ENCODE measurements around the gene RPL39L. TPM values are rescaled to one million over a fixed set of nuclear protein-coding genes. Genes with fewer than 3 reads are reported as not detected.
A peak's percentile ranks its signal among the peaks of the same experiment; 100 is the strongest.
"Not testable (repeated sequence)": the region's sequence is repeated elsewhere in the genome, so short reads cannot be mapped to it uniquely, and the experiment has no call there.

The RPL39L gene
- total RNA-seq, 1 experiment from 2014 or later = 142 TPM

- not testable (repeated sequence) for H3K4me3 ChIP-seq (ENCODE audit: low read length); H3K27me3 ChIP-seq (ENCODE audit: low read length); H3K9ac ChIP-seq (ENCODE audit: low read length); H2AFZ ChIP-seq (ENCODE audit: low read length); H4K20me1 ChIP-seq (ENCODE audit: insufficient read depth, low read depth, low read length); DNase-seq; H3K4me2 ChIP-seq (ENCODE audit: low read depth, low read length, poor library complexity, severe bottlenecking); H3K9me2 ChIP-seq (replicated peaks; ENCODE audit: insufficient read depth, low read length); H3K9me3 ChIP-seq (ENCODE audit: low read length); H3K27ac ChIP-seq (ENCODE audit: low read length)
- Histone ChIP-seq H3K4me1 (ENCODE audit: low read length) (peaks cover 18% of the 10 kb centered on the region), H3K79me2 (ENCODE audit: low read length) (peaks cover 61% of the 10 kb centered on the region), H3K36me3 (ENCODE audit: insufficient read depth, low read length) (peaks cover 31% of the 10 kb centered on the region)
Measured at GRCh38 chr3:187135172-187135690, 4.1 kb downstream of the RPL39L start.

- peak; percentile 58 for DNase-seq
- H3K9ac ChIP-seq (ENCODE audit: low read length); H3K27ac ChIP-seq (ENCODE audit: low read length); H3K9me2 ChIP-seq (replicated peaks; ENCODE audit: insufficient read depth, low read length); H3K4me2 ChIP-seq (ENCODE audit: low read depth, low read length, poor library complexity, severe bottlenecking); H3K9me3 ChIP-seq (ENCODE audit: low read length); H3K4me3 ChIP-seq (ENCODE audit: low read length); H2AFZ ChIP-seq (ENCODE audit: low read length); H4K20me1 ChIP-seq (ENCODE audit: insufficient read depth, low read depth, low read length); H3K27me3 ChIP-seq (ENCODE audit: low read length); H3K4me1 ChIP-seq (ENCODE audit: low read length): not testable (repeated sequence)
- Histone ChIP-seq H3K36me3 (ENCODE audit: insufficient read depth, low read length) (peaks cover 40% of the 10 kb centered on the region), H3K79me2 (ENCODE audit: low read length) (peaks cover 73% of the 10 kb centered on the region)
Measured at GRCh38 chr3:187133181-187133580, 6.1 kb downstream of the RPL39L start.

DNA sequence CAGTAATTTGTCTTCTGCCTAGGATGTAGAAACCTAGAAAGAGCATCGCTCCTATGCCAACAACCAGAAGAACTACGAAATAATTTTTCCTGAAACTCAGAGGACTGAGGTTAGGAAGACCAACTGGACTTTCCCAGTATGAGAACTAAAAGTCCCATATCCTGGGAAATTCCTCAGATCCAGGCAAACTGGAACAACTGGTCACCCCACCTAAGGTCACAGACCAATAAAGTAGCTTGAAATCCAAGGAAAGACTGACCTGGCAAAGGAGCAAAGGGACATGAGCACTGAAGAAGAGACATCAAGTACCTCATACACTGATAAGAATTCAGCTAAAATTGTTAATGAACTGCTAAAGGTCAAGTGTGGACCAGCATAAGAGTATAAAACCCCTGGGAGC is 6.6 kb downstream of the RPL39L start:
- Histone ChIP-seq H3K4me3 (ENCODE audit: low read length) (no peak overlapping the region), H3K9ac (ENCODE audit: low read length) (no peak overlapping the region), H3K27me3 (ENCODE audit: low read length) (no peaks in the 10 kb centered on the region), H3K4me1 (ENCODE audit: low read length) (peaks cover under 1% of the 10 kb centered on the region; the same call in 1 of the 2 replicates), H3K4me2 (ENCODE audit: low read depth, low read length, poor library complexity, severe bottlenecking) (no peak overlapping the region), H3K79me2 (ENCODE audit: low read length) (peaks cover 72% of the 10 kb centered on the region), H3K27ac (ENCODE audit: low read length) (no peak overlapping the region), H3K36me3 (ENCODE audit: insufficient read depth, low read length) (peaks cover 44% of the 10 kb centered on the region), H4K20me1 (ENCODE audit: insufficient read depth, low read depth, low read length) (no peaks in the 10 kb centered on the region), H3K9me2 (replicated peaks; ENCODE audit: insufficient read depth, low read length) (no peaks in the 10 kb centered on the region), H2AFZ (ENCODE audit: low read length) (no peak overlapping the region), H3K9me3 (ENCODE audit: low read length) (no peaks in the 10 kb centered on the region; the same call in 1 of the 2 replicates)
- no peak for DNase-seq

- H3K4me1 ChIP-seq (ENCODE audit: low read length) = no peaks in the 10 kb centered on the region
- H3K27me3 ChIP-seq (ENCODE audit: low read length) = no peaks in the 10 kb centered on the region
- no peaks in the 10 kb centered on the region for H3K9me2 ChIP-seq (replicated peaks; ENCODE audit: insufficient read depth, low read length)
- H3K9ac ChIP-seq (ENCODE audit: low read length) = no peak overlapping the region
- no peak overlapping the region for H3K4me3 ChIP-seq (ENCODE audit: low read length)
- H3K4me2 ChIP-seq (ENCODE audit: low read depth, low read length, poor library complexity, severe bottlenecking) = no peak overlapping the region
- no peak overlapping the region for H3K27ac ChIP-seq (ENCODE audit: low read length)
- no peak overlapping the region for H2AFZ ChIP-seq (ENCODE audit: low read length)
- no peaks in the 10 kb centered on the region for H4K20me1 ChIP-seq (ENCODE audit: insufficient read depth, low read depth, low read length)
- no peak for DNase-seq
- H3K79me2 ChIP-seq (ENCODE audit: low read length) = peaks cover 74% of the 10 kb centered on the region
- H3K9me3 ChIP-seq (ENCODE audit: low read length) = no peaks in the 10 kb centered on the region; the same call in 1 of the 2 replicates
- peaks cover 49% of the 10 kb centered on the region for H3K36me3 ChIP-seq (ENCODE audit: insufficient read depth, low read length)
Measured at GRCh38 chr3:187131981-187132380, 7.3 kb downstream of the RPL39L start.

- Histone ChIP-seq H3K9me2 (replicated peaks; ENCODE audit: insufficient read depth, low read length) (no peaks in the 10 kb centered on the region), H3K27ac (ENCODE audit: low read length) (no peak overlapping the region), H3K79me2 (ENCODE audit: low read length) (peaks cover 78% of the 10 kb centered on the region), H3K27me3 (ENCODE audit: low read length) (no peaks in the 10 kb centered on the region), H3K9me3 (ENCODE audit: low read length) (no peaks in the 10 kb centered on the region; the same call in 1 of the 2 replicates), H3K4me2 (ENCODE audit: low read depth, low read length, poor library complexity, severe bottlenecking) (no peak overlapping the region), H3K9ac (ENCODE audit: low read length) (no peak overlapping the region), H4K20me1 (ENCODE audit: insufficient read depth, low read depth, low read length) (no peaks in the 10 kb centered on the region), H3K36me3 (ENCODE audit: insufficient read depth, low read length) (peaks cover 50% of the 10 kb centered on the region), H2AFZ (ENCODE audit: low read length) (no peak overlapping the region), H3K4me1 (ENCODE audit: low read length) (peaks cover 1% of the 10 kb centered on the region), H3K4me3 (ENCODE audit: low read length) (no peak overlapping the region)
- no peak for DNase-seq
Measured at GRCh38 chr3:187130346-187131066, 8.8 kb downstream of the RPL39L start.

GRCh38 chr3:187125319-187126031 is 13.8 kb downstream of the RPL39L start:
- Histone ChIP-seq H3K9me2 (replicated peaks; ENCODE audit: insufficient read depth, low read length) (no peaks in the 10 kb centered on the region), H3K4me3 (ENCODE audit: low read length) (no peak overlapping the region), H2AFZ (ENCODE audit: low read length) (no peak overlapping the region), H3K27ac (ENCODE audit: low read length) (no peak overlapping the region), H3K79me2 (ENCODE audit: low read length) (peaks cover 59% of the 10 kb centered on the region), H3K36me3 (ENCODE audit: insufficient read depth, low read length) (peaks cover 34% of the 10 kb centered on the region), H4K20me1 (ENCODE audit: insufficient read depth, low read depth, low read length) (no peaks in the 10 kb centered on the region), H3K27me3 (ENCODE audit: low read length) (no peaks in the 10 kb centered on the region), H3K9me3 (ENCODE audit: low read length) (no peaks in the 10 kb centered on the region; the same call in 1 of the 2 replicates), H3K9ac (ENCODE audit: low read length) (no peak overlapping the region), H3K4me1 (ENCODE audit: low read length) (peaks cover 7% of the 10 kb centered on the region), H3K4me2 (ENCODE audit: low read depth, low read length, poor library complexity, severe bottlenecking) (no peak overlapping the region)
- no peak for DNase-seq

DNA sequence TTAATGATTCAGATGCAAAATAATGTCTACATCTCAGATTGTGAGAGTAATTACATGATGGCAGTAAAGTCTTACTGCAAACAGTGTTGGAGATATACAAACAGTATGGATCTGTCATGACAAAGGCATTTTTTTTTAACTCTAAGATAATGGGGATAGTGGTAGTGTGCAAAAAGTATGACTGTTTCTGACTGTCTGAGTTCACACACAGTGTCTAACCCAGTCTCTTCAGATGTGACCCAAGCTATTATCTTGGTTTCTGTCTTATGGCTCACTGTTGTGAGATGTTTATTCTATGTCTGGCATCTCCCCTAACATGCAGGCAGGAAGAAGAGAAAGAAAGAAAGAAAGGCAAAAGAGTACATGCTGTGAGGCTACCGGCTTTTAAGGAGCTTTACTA is 17.0 kb downstream of the RPL39L start:
- DNase-seq = no peak
- H3K36me3 ChIP-seq (ENCODE audit: insufficient read depth, low read length) = peaks cover 16% of the 10 kb centered on the region; the same call in 1 of the 2 replicates
- no peaks in the 10 kb centered on the region for H3K9me3 ChIP-seq (ENCODE audit: low read length)
- H3K79me2 ChIP-seq (ENCODE audit: low read length) = peaks cover 29% of the 10 kb centered on the region
- H4K20me1 ChIP-seq (ENCODE audit: insufficient read depth, low read depth, low read length) = no peaks in the 10 kb centered on the region
- H3K9me2 ChIP-seq (replicated peaks; ENCODE audit: insufficient read depth, low read length) = no peaks in the 10 kb centered on the region
- H3K4me2 ChIP-seq (ENCODE audit: low read depth, low read length, poor library complexity, severe bottlenecking) = no peak overlapping the region
- no peak overlapping the region for H3K27ac ChIP-seq (ENCODE audit: low read length)
- no peak overlapping the region for H3K9ac ChIP-seq (ENCODE audit: low read length)
- H2AFZ ChIP-seq (ENCODE audit: low read length) = no peak overlapping the region
- H3K4me3 ChIP-seq (ENCODE audit: low read length) = no peak overlapping the region
- H3K4me1 ChIP-seq (ENCODE audit: low read length) = peaks cover 9% of the 10 kb centered on the region
- no peaks in the 10 kb centered on the region for H3K27me3 ChIP-seq (ENCODE audit: low read length)

DNA sequence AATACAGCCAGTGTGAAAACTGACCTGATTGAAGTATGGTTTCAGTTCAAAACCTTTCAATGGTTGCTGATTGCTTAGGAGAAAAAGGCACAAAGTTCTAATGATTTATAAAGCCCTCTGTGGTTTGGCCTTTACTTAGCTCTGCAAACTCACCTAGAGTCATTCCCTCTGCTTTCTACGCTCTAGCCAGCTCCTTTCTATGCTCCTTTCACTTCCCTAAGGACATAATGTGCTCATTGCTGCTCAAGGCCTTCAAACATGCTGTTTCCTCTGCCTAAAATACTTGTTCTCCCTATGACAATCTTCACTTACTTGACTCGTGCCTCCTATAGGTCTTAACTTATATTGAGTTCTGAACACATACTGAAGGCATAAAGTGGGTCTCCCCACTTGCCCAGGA is 19.0 kb downstream of the RPL39L start:
- Histone ChIP-seq H3K4me3 (ENCODE audit: low read length) (no peak overlapping the region), H3K4me2 (ENCODE audit: low read depth, low read length, poor library complexity, severe bottlenecking) (no peak overlapping the region), H3K79me2 (ENCODE audit: low read length) (peaks cover 20% of the 10 kb centered on the region), H3K27me3 (ENCODE audit: low read length) (no peaks in the 10 kb centered on the region), H3K9me2 (replicated peaks; ENCODE audit: insufficient read depth, low read length) (no peaks in the 10 kb centered on the region), H3K9ac (ENCODE audit: low read length) (no peak overlapping the region), H3K4me1 (ENCODE audit: low read length) (peaks cover 17% of the 10 kb centered on the region), H3K9me3 (ENCODE audit: low read length) (no peaks in the 10 kb centered on the region), H3K36me3 (ENCODE audit: insufficient read depth, low read length) (0 out of 2 replicates have a peak, but pooled peaks cover 8% of the 10 kb centered on the region), H3K27ac (ENCODE audit: low read length) (no peak overlapping the region; the same call in 1 of the 2 replicates), H4K20me1 (ENCODE audit: insufficient read depth, low read depth, low read length) (no peaks in the 10 kb centered on the region), H2AFZ (ENCODE audit: low read length) (no peak overlapping the region)
- no peak for DNase-seq
